ENCODE measurements around the gene HINT2. TPM values are rescaled to one million over a fixed set of nuclear protein-coding genes. Genes with fewer than 3 reads are reported as not detected.

Gene HINT2
- total RNA-seq, 1 experiment from 2014 or later, result 69.7 TPM

DNA sequence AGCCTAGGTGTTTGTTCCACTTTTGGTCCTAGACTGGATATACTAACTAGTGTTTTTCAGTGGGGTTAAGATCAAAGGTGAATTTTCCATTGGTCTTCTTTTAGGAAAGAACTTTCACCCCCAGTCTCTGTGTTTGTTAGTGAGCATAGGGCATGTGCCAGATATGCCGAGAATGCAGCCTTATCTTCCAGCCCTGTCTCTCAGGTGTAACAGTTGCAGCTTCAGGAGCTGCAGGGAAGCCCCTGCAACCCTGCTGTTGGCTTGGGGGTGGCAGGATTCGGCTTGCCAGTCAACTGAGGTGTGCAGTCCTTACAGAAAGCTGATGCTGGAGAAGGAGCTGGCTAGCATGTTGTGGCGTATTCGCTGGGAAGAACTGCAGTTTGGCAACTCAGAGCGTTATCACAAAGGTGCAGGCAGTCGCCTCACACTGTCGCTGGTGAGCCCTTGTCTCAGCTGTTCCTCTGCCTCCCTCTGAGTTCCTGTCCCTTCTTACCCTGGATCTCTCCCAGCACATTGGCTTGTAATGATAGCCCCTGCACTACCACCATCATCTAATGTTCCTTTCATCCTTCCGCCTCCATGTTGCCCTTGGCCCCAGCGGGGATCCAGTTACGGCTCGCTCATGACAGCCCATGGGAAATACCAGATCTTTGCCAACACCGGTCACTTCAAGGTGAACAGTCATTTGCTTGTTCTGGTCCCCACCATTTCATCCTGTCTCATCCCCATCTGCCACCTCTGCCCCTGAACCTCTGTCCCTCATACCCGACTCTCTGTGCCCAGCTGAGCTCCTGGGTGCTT, 13.3 kb downstream of the HINT2 start:
- TF ChIP-seq, protein P1, sequence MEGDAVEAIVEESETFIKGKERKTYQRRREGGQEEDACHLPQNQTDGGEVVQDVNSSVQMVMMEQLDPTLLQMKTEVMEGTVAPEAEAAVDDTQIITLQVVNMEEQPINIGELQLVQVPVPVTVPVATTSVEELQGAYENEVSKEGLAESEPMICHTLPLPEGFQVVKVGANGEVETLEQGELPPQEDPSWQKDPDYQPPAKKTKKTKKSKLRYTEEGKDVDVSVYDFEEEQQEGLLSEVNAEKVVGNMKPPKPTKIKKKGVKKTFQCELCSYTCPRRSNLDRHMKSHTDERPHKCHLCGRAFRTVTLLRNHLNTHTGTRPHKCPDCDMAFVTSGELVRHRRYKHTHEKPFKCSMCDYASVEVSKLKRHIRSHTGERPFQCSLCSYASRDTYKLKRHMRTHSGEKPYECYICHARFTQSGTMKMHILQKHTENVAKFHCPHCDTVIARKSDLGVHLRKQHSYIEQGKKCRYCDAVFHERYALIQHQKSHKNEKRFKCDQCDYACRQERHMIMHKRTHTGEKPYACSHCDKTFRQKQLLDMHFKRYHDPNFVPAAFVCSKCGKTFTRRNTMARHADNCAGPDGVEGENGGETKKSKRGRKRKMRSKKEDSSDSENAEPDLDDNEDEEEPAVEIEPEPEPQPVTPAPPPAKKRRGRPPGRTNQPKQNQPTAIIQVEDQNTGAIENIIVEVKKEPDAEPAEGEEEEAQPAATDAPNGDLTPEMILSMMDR (conservative IDR thresholded peaks at IDR 0.05; ENCODE audit: low read depth, low read length), result no peak
- TF ChIP-seq EZH2phosphoT487 (IDR thresholded peaks at IDR 0.05; ENCODE audit: borderline replicate concordance, low read length) (no peak), EZH2 (IDR thresholded peaks at IDR 0.05; ENCODE audit: low read length, unreplicated experiment) (no peak)
- Histone ChIP-seq H3K4me1 (ENCODE audit: insufficient read depth, low read length) (peaks cover 16% of the 10 kb centered on the region), H3K79me2 (ENCODE audit: low read length) (no peaks in the 10 kb centered on the region), H4K20me1 (ENCODE audit: low read length) (no peaks in the 10 kb centered on the region), H2AFZ (ENCODE audit: low read length) (no peak overlapping the region), H3K4me3 (ENCODE audit: low read length) (no peak overlapping the region), H3K36me3 (ENCODE audit: low read depth, low read length) (no peaks in the 10 kb centered on the region), H3K4me2 (ENCODE audit: low read length) (no peak overlapping the region), H3K9ac (ENCODE audit: low read length) (no peak overlapping the region), H3K27me3 (ENCODE audit: low read length) (no peaks in the 10 kb centered on the region), H3F3A (ENCODE audit: low read length, unreplicated experiment) (peaks cover 7% of the 10 kb centered on the region), H3K9me3 (ENCODE audit: low read length) (no peaks in the 10 kb centered on the region), H3K27ac (ENCODE audit: low read length) (no peak overlapping the region), H3K9me2 (replicated peaks; ENCODE audit: low read length) (no peaks in the 10 kb centered on the region)
- no peak for DNase-seq
- no peak for ATAC-seq
- ChIA-PET CTCF (no interaction called here), POLR2A (ENCODE audit: unreplicated experiment) (no interaction called here)
- no TSS peak for BruUV-seq (replicated peaks)
- intact Hi-C loops (cut with micrococcal nuclease), result no loop called here

DNA sequence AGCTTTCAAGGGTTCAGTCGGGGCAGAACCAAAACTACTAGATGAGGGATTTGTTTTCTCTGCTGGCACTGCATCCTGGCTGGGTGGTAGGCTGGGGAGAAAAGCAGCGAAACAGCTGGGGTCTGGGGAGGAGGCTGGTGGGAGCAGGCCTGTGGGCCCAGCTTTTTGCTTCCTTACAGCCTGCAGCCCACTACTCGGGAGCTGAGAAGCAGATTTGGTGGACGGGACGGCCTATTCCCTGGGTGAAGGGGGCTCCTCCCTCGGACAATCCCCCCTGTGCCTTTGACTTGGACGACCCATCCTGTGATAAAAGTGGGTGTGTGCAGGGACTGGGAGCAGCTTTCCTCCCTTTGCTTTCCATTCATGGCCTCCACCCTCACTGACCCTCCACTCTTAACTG, 14.3 kb downstream of the HINT2 start:
- TF ChIP-seq EZH2 (IDR thresholded peaks at IDR 0.05; ENCODE audit: low read length, unreplicated experiment) (no peak), EZH2phosphoT487 (IDR thresholded peaks at IDR 0.05; ENCODE audit: borderline replicate concordance, low read length) (no peak)
- TF ChIP-seq, protein P1 (conservative IDR thresholded peaks at IDR 0.05; ENCODE audit: low read depth, low read length), result no peak
- Histone ChIP-seq H4K20me1 (ENCODE audit: low read length) (no peaks in the 10 kb centered on the region), H3K4me1 (ENCODE audit: insufficient read depth, low read length) (peaks cover 26% of the 10 kb centered on the region), H2AFZ (ENCODE audit: low read length) (no peak overlapping the region), H3F3A (ENCODE audit: low read length, unreplicated experiment) (peaks cover 7% of the 10 kb centered on the region), H3K9ac (ENCODE audit: low read length) (no peak overlapping the region), H3K27me3 (ENCODE audit: low read length) (no peaks in the 10 kb centered on the region), H3K27ac (ENCODE audit: low read length) (no peak overlapping the region), H3K9me2 (replicated peaks; ENCODE audit: low read length) (no peaks in the 10 kb centered on the region), H3K9me3 (ENCODE audit: low read length) (no peaks in the 10 kb centered on the region), H3K4me3 (ENCODE audit: low read length) (no peak overlapping the region), H3K79me2 (ENCODE audit: low read length) (no peaks in the 10 kb centered on the region), H3K36me3 (ENCODE audit: low read depth, low read length) (no peaks in the 10 kb centered on the region), H3K4me2 (ENCODE audit: low read length) (no peak overlapping the region)
- ATAC-seq (no peak), DNase-seq (no peak)
- CTCF ChIA-PET, result no interaction called here
- POLR2A ChIA-PET (ENCODE audit: unreplicated experiment), result no interaction called here
- intact Hi-C loops (cut with micrococcal nuclease), result no loop called here
- BruUV-seq (replicated peaks), result no TSS peak
